Coronary artery (tissue), 2 donors: Measurements from ENCODE around the gene NOTCH2.

ENCODE experiments used
- DNase-seq: peaks from one replicate; pipeline ENCODE4 v3.0.0-alpha.2; 2017; ENCODE audit warnings: low spot score
- H3K27ac ChIP-seq, 2 donors: fragments of 200-600 bp; sonication (generic); one replicate each; pipeline ENCODE4 v1.5.1; 2016 to 2019
- H3K4me3 ChIP-seq: fragments of 200-600 bp; sonication (generic); 2 replicates; pipeline ENCODE4 v1.5.1; 2016; ENCODE audit warnings: mild to moderate bottlenecking, moderate library complexity
- TF ChIP-seq, protein P1 (sequence below): fragments of 200-600 bp; sonication (generic); IDR thresholded peaks from one replicate; pipeline ENCODE4 v1.5.1; 2019; ENCODE audit warnings: antibody characterized with exemption

NOTCH2 gene

DNA sequence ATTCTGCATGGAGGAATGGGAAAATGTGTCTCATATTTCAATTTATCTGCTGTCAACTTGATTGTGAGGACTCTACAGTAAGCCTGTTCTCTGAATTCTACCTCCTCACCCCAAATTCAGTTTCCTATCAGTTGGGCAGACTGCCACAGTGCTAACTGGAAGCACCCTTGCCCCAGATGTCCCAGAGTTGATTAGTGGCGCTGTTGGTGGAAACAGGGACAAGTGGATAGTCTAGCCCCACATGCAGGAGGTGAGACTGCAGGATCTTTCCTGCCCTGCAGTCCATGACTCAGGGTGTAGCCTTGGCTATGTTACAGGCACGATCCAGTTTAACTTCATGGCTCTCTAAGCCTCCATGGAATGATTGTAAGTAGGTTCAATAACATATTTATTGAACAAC lies 195.3 kb downstream of the NOTCH2 start:
- DNase-seq = no peak
- no peak overlapping the region for H3K27ac ChIP-seq
- TF ChIP-seq, protein P1, sequence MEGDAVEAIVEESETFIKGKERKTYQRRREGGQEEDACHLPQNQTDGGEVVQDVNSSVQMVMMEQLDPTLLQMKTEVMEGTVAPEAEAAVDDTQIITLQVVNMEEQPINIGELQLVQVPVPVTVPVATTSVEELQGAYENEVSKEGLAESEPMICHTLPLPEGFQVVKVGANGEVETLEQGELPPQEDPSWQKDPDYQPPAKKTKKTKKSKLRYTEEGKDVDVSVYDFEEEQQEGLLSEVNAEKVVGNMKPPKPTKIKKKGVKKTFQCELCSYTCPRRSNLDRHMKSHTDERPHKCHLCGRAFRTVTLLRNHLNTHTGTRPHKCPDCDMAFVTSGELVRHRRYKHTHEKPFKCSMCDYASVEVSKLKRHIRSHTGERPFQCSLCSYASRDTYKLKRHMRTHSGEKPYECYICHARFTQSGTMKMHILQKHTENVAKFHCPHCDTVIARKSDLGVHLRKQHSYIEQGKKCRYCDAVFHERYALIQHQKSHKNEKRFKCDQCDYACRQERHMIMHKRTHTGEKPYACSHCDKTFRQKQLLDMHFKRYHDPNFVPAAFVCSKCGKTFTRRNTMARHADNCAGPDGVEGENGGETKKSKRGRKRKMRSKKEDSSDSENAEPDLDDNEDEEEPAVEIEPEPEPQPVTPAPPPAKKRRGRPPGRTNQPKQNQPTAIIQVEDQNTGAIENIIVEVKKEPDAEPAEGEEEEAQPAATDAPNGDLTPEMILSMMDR = no peak
- H3K4me3 ChIP-seq = no peak overlapping the region

DNA sequence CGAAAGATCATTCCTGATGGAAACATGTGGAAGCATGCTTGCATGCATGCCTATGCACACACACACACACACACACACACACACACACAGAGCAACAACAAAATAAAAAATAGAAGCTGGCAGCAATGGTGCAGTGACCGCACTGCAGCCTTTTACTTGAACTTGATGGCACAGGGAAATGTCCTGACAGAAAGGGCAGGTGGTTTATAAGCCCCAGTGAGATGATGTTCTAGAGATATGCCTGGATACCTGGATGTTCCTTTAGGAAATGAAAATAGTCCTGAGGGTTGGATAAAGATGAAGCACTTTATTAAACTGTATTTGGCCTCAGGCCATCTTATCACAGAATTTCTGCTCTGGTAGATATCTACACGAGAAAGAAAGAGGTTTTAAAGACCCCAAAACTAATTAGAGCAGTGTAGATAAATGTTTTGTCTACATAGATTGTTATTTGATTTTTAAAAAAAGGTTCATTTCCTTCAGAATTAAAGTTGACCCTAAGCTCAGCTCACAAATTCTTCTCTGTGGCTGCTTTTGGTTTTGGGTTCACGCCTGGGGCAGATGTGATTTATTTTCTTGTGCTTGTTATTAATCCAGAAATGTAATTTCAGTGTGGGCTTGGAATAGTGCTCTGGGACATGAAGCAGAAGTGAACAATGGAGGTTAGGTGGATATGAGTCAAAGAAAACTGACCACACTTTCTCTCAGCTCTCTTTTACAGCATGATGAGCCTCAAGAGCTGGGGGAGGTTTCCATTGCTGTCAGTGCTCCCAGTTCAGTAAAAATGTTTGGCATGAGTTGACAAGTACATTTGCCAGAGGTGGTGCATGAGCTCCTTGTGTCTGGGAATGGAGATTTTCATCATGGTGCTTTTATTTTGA lies 196.1 kb downstream of the NOTCH2 start:
- no peak for DNase-seq
- TF ChIP-seq, protein P1 = no peak
- H3K27ac ChIP-seq = no peak overlapping the region
- no peak overlapping the region for H3K4me3 ChIP-seq

DNA sequence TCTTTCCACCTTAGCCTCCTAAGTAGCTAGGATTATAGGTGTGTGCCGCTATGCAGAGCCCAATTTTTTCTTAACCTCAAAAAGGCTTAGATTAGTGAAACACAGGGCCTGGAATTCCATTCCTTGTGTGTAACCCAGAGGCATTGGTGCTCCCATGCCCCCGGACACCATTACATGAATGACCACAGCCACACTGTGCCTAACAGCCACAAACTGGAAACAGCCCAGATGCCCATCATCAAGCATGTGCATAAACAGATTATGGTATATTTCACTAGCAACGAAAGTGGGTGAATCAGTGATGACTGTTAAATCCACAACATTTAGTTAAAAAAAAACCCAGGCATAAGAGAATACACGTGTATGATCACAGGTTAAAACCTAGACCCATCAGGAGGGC lies 197.6 kb downstream of the NOTCH2 start:
- Histone ChIP-seq H3K27ac (no peak overlapping the region), H3K4me3 (no peak overlapping the region)
- TF ChIP-seq, protein P1 = no peak
- DNase-seq = no peak

DNA sequence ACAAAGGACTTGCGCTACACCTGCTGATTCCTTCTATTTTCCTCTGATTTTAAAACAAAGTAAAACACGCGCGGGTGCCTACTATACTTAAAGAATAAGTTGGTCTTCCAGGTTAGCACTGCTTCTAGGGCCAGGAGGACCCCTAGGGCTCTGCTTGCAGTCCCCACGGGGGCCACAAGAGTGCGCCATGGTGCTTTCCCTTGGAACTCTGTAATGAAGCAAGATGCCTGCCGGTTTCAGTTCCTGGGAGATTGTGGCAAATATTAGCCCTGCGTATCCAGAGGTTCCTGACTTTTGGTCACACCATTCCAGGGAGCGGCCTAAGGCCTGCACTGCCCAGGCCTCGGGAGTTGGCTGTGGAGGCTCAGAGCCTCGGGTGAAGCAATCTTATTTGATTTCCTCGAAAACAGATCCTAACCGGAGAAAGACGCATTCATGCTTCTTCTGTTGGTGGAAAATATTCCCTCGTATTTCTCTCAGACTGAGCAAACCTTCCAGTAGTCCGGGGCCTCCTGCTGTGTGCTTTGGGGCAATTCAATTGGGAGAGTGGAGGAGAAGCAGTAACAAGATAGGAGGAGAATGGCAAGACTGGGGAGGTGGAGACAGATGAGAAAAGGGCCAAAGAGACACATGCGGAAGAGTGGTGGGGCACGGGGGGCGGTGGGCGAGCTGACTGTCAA lies 198.4 kb downstream of the NOTCH2 start:
- peak overlapping the region; percentile 49 for H3K4me3 ChIP-seq
- no peak overlapping the region for H3K27ac ChIP-seq
- DNase-seq = peak; percentile 78
- TF ChIP-seq, protein P1 = peak; percentile 91

DNA sequence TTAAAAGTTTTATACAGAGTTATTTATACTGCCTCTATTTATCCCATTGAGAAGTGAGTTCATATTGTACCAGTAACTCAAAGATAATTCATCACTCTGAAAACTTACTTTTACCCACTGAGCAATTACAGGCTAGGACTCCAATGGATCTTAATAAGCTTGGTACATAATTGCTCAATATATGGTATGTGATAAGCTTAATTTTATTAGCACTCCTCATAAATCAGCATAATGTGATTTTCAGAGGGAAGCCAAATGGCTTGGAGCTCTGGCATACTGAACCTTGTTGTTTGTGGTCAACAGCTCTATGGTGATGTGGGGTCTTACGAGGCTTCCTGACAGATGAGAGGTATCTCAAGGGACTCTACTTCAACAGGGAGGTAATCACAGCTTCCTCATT lies 199.5 kb downstream of the NOTCH2 start:
- Histone ChIP-seq H3K4me3 (no peak overlapping the region), H3K27ac (no peak overlapping the region)
- DNase-seq = no peak
- TF ChIP-seq, protein P1 = no peak

DNA sequence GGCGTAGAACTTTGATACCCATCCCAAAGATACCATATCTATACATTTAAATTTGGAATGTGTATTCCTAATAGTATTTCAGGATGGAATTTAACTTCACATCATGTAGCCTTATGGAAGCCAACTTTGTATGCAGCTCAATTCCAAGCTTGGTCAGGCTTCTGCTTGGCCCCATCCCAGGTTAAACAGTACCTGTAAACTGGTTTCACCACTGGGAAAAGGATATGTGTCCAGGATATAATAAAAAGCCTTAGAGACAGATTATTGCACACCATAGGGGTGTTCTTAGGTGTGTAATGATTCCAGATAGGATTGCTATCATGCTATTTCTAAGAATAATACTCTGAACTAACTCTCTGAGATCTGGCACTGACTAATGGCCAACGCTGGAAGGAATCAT lies 201.3 kb downstream of the NOTCH2 start:
- no peak overlapping the region for H3K27ac ChIP-seq
- TF ChIP-seq, protein P1 = no peak
- no peak for DNase-seq
- H3K4me3 ChIP-seq = no peak overlapping the region

DNA sequence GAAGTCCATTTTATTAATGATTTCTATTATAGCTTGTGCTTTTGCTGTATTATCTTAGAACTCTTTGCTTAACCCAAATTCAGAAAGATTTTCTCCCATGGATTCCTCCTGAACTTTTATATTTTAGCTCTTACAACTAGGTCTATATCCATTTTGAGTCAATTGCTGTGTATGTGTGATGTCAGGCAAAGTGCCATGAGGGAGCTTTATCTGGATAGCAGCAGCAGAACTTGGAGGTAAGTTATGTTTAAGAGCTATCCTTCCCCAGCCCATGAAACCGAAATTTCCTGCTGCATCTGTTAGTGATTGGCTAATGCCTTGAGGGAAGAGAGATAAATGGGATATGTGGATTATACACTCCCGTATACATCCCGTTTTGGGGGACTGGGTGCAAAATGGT lies 203.0 kb downstream of the NOTCH2 start:
- DNase-seq = no peak
- H3K4me3 ChIP-seq = no peak overlapping the region
- H3K27ac ChIP-seq = no peak overlapping the region
- TF ChIP-seq, protein P1 = no peak
